Upper lobe of left lung (tissue), 6 donors: ENCODE data around the gene TRAF2. TPM values are rescaled to one million over a fixed set of nuclear protein-coding genes. Genes with fewer than 3 reads are reported as not detected.
A peak's percentile ranks its signal among the peaks of the same experiment; 100 is the strongest.

ENCODE experiments used
- ATAC-seq, 2 donors: fragments of 200-7000 bp; cut with Tn5 transposase; one replicate each; pipeline ENCODE4 v1.9.1; 2022; ENCODE audit warnings: mild to moderate bottlenecking in 2 of 2, moderate library complexity in 2 of 2; ENCODE audit not compliant: low FRiP score in 2 of 2
- DNase-seq, 2 donors: peaks; one replicate each; pipeline ENCODE4 v3.0.0-alpha.2; 2019 to 2020
- H3K27ac ChIP-seq, 4 donors: fragments of 200-600 bp; sonication (generic); one replicate each; pipeline ENCODE4 v1.5.1; 2016 to 2019
- H3K27me3 ChIP-seq, 4 donors: fragments of 200-600 bp; sonication (generic); one replicate each; pipeline ENCODE4 v1.5.1; 2017 to 2019
- H3K36me3 ChIP-seq, 4 donors: fragments of 200-600 bp; sonication (generic); one replicate each; pipeline ENCODE4 v1.5.1; 2016 to 2019
- H3K4me1 ChIP-seq, 4 donors: fragments of 200-600 bp; sonication (generic); one replicate each; pipeline ENCODE4 v1.5.1; 2018 to 2019
- H3K4me3 ChIP-seq, 4 donors: fragments of 200-600 bp; sonication (generic); one replicate each; pipeline ENCODE4 v1.5.1; 2017 to 2019; ENCODE audit warnings: mild to moderate bottlenecking in 2 of 4, moderate library complexity in 1 of 4
- H3K9me3 ChIP-seq, 4 donors: fragments of 200-600 bp; sonication (generic); one replicate each; pipeline ENCODE4 v1.5.1; 2018 to 2019
- EP300 ChIP-seq, 4 donors: sonication (generic); formaldehyde crosslinking; IDR thresholded peaks; one replicate each; pipeline ENCODE4 v1.5.1; 2017; ENCODE audit warnings: antibody characterized with exemption in 4 of 4, control low read depth in 2 of 4
- POLR2A ChIP-seq, 4 donors: fragments of 450-650 bp; IDR thresholded peaks; one replicate each; pipeline ENCODE4 v1.5.1; 2016 to 2017; ENCODE audit warnings: antibody characterized with exemption in 4 of 4, mild to moderate bottlenecking in 2 of 4
- POLR2AphosphoS5 ChIP-seq, 2 donors: sonication (generic); formaldehyde crosslinking; IDR thresholded peaks; one replicate each; pipeline ENCODE4 v1.5.1; 2017; ENCODE audit warnings: antibody characterized with exemption in 2 of 2
- WGBS, 2 donors: methylation state at CpG; one replicate each; pipeline ENCODE4 v1.1.5; 2017 to 2018; 5-methylcytosine and 5-hydroxymethylcytosine counted together
- total RNA-seq, 6 donors: library from RNA; depleted of rRNA in 4 of 6; stranded (reverse); fragments of >200 nt in 4 of 6; gene quantifications; one replicate each; pipeline versions ENCODE4 v1.1.0 to v1.2.1, GENCODE V29; 2016 to 2021
- TF ChIP-seq, protein P1 (sequence below), 6 experiments: fragments of 450-650 bp in 4 of 6; fragments of 200-600 bp in 2 of 6; sonication (generic) in 2 of 6; IDR thresholded peaks; one replicate each; pipeline ENCODE4 v1.5.1; 2016 to 2019; ENCODE audit warnings: antibody characterized with exemption in 6 of 6
- donor health status: DM: no; HTN: no; CAD: no; lungs with moderate emphysema.
- donor health status: DM: no; HTN: yes; CAD: no; lungs with severe emphysema.

Gene TRAF2
- total RNA-seq, 6 donors from 2014 or later: 10.6 to 20.8 (median 13.4) TPM

DNA sequence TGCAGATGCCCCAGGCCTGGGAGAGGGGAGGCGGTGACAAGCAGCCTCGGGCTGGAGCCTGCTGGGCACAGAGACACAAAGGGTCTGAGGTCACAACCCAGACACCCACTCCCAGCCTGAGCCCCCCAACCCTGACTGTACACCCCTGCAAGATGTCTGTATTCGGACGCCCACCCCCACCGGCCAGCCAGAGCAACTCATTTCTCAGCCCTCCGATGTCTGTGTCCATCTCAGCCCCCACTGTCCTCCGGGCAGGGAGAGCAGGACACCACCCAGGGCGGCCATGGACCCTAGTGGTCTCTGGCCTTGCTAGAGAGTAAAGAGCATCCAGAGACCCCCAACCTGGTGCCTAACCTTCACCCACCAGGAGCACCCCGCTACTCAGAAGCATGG, 69.6 kb downstream of the TRAF2 start:
- H3K27me3 ChIP-seq: no peaks in the 10 kb centered on the region
- H3K36me3 ChIP-seq: no peaks in the 10 kb centered on the region
- TF ChIP-seq POLR2AphosphoS5 (IDR thresholded peaks at IDR 0.05) (no peak), EP300 (IDR thresholded peaks at IDR 0.05) (no peak), POLR2A (IDR thresholded peaks at IDR 0.05) (no peak)
- TF ChIP-seq, protein P1, sequence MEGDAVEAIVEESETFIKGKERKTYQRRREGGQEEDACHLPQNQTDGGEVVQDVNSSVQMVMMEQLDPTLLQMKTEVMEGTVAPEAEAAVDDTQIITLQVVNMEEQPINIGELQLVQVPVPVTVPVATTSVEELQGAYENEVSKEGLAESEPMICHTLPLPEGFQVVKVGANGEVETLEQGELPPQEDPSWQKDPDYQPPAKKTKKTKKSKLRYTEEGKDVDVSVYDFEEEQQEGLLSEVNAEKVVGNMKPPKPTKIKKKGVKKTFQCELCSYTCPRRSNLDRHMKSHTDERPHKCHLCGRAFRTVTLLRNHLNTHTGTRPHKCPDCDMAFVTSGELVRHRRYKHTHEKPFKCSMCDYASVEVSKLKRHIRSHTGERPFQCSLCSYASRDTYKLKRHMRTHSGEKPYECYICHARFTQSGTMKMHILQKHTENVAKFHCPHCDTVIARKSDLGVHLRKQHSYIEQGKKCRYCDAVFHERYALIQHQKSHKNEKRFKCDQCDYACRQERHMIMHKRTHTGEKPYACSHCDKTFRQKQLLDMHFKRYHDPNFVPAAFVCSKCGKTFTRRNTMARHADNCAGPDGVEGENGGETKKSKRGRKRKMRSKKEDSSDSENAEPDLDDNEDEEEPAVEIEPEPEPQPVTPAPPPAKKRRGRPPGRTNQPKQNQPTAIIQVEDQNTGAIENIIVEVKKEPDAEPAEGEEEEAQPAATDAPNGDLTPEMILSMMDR (IDR thresholded peaks at IDR 0.05): no peak
- no peak overlapping the region for H3K27ac ChIP-seq
- H3K9me3 ChIP-seq: no peaks in the 10 kb centered on the region
- no peak overlapping the region for H3K4me3 ChIP-seq
- WGBS, 2 donors: 96% methylated on average over 3 to 6 of the region's 9 CpGs
- ATAC-seq: no peak
- no peak for DNase-seq
- H3K4me1 ChIP-seq: peaks cover 0 to 10% (median 2%) of the 10 kb centered on the region in 4 donors

DNA sequence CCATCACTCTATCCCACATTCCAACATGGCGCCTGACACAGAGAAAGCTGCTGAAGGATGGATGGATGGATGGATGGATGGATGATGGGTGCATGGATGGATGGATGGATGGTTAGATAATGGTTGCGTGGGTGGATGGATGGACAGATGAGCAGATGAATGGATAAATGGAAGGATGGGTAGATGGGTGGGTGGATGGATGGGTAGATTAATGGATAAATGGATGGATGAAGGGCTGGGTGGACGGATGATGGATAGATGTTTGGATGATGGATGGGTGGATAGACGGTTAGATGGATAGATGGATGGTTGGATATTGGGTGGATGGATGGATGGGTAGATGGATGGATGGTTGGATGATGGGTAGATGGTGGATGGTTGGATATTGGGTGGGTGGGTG, 70.3 kb downstream of the TRAF2 start:
- WGBS, 2 donors: 93 to 95% methylated on average over 4 of the region's 4 CpGs

GRCh38 chr9:136957461-136957860, 71.1 kb downstream of the TRAF2 start:
- TF ChIP-seq POLR2AphosphoS5 (IDR thresholded peaks at IDR 0.05) (no peak), POLR2A (IDR thresholded peaks at IDR 0.05) (no peak), EP300 (IDR thresholded peaks at IDR 0.05) (no peak)
- TF ChIP-seq, protein P1 (IDR thresholded peaks at IDR 0.05): no peak
- Histone ChIP-seq H3K4me1 (peaks cover 0 to 10% (median 5%) of the 10 kb centered on the region in 4 donors), H3K36me3 (no peaks in the 10 kb centered on the region), H3K4me3 (no peak overlapping the region), H3K27ac (no peak overlapping the region), H3K9me3 (no peaks in the 10 kb centered on the region), H3K27me3 (no peaks in the 10 kb centered on the region)
- 71 to 93% methylated on average over 1 of the region's 1 CpG for WGBS, 2 donors
- ATAC-seq (no peak), DNase-seq (no peak)

More for the DNA sequence above, 70.3 kb downstream of the TRAF2 start:
- H3K4me3 ChIP-seq: no peak overlapping the region
- H3K9me3 ChIP-seq: no peaks in the 10 kb centered on the region
- H3K27me3 ChIP-seq: no peaks in the 10 kb centered on the region
- H3K36me3 ChIP-seq: no peaks in the 10 kb centered on the region
- peaks cover 0 to 10% (median 5%) of the 10 kb centered on the region in 4 donors for H3K4me1 ChIP-seq
- ATAC-seq: no peak
- DNase-seq: no peak
- H3K27ac ChIP-seq: no peak overlapping the region
- TF ChIP-seq, protein P1 (IDR thresholded peaks at IDR 0.05): no peak
- TF ChIP-seq POLR2A (IDR thresholded peaks at IDR 0.05) (no peak), POLR2AphosphoS5 (IDR thresholded peaks at IDR 0.05) (no peak), EP300 (IDR thresholded peaks at IDR 0.05) (no peak)

DNA sequence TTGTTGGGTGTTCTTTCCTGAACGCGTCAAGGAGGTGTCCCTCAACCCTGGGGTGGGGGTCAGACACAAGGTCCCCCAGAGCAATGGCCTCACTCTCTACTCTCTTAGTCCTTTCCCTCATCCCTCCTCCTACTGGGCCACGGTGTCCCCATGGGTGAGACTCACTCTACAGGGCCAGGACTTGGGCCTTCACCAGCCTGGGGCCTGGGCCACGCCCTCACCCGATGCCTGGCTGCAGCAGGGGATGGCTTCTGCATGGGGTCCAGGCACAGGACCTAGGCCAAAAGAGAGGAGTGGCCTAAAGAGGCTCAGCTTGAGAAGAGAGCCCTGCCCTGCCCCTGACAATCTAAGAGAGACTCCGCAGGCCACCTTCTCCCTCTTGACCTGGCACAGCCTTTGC, 71.6 kb downstream of the TRAF2 start:
- Histone ChIP-seq H3K27me3 (no peaks in the 10 kb centered on the region), H3K36me3 (no peaks in the 10 kb centered on the region), H3K4me1 (peaks cover 0 to 10% (median 5%) of the 10 kb centered on the region in 4 donors), H3K4me3 (no peak overlapping the region), H3K9me3 (no peaks in the 10 kb centered on the region), H3K27ac (no peak overlapping the region)
- ATAC-seq: no peak
- WGBS, 2 donors: 86 to 99% methylated on average over 6 of the region's 6 CpGs
- peak in 1 of 2 donors; percentile 49 for DNase-seq
- no peak for TF ChIP-seq EP300 (IDR thresholded peaks at IDR 0.05)

- TF ChIP-seq POLR2AphosphoS5 (IDR thresholded peaks at IDR 0.05): no peak
- TF ChIP-seq POLR2A (IDR thresholded peaks at IDR 0.05): no peak
- TF ChIP-seq, protein P1 (IDR thresholded peaks at IDR 0.05): no peak
- no peak for TF ChIP-seq EP300 (IDR thresholded peaks at IDR 0.05)
- Histone ChIP-seq H3K27ac (no peak overlapping the region), H3K4me3 (no peak overlapping the region), H3K36me3 (no peaks in the 10 kb centered on the region), H3K9me3 (no peaks in the 10 kb centered on the region), H3K4me1 (peaks cover 0 to 10% (median 5%) of the 10 kb centered on the region in 4 donors), H3K27me3 (no peaks in the 10 kb centered on the region)
- WGBS, 2 donors: 90% methylated on average over 2 to 6 of the region's 7 CpGs
- no peak for ATAC-seq
- peak in 1 of 2 donors; percentile 56 for DNase-seq
Measured at GRCh38 chr9:136958473-136958872, 72.2 kb downstream of the TRAF2 start.
